Measurements from ENCODE around the gene UBD.

- TF ChIP-seq POLR2A (IDR thresholded peaks at IDR 0.05) (no peak), CTCF (IDR thresholded peaks at IDR 0.05) (no peak)
Measured at GRCh38 chr6:29547573-29547972, 12.0 kb downstream of the UBD start.

Data from uterus (tissue), 2 donors.